Measurements from ENCODE around the gene CTBP2.

GRCh38 chr10:125095776-125096175 is 64.6 kb downstream of the CTBP2 start:
- no peak for TF ChIP-seq CTCF (conservative IDR thresholded peaks at IDR 0.05)
- no peak for TF ChIP-seq ZFX (IDR thresholded peaks at IDR 0.05)

Measured in C4-2B (cell line).